NCI-H82 treated with DMSO at 0.1 percent for 48 hours (cell line): ENCODE results near the gene OTOG.

Source experiments
- DNase-seq: peaks from one replicate; lab custom pipeline; 2025; ENCODE audit not compliant: unreplicated experiment; lab: John Stamatoyannopoulos, UW

Gene OTOG

GRCh38 chr11:17540807-17541206 is 6.3 kb upstream of the OTOG start:
- DNase-seq, result no peak

DNA sequence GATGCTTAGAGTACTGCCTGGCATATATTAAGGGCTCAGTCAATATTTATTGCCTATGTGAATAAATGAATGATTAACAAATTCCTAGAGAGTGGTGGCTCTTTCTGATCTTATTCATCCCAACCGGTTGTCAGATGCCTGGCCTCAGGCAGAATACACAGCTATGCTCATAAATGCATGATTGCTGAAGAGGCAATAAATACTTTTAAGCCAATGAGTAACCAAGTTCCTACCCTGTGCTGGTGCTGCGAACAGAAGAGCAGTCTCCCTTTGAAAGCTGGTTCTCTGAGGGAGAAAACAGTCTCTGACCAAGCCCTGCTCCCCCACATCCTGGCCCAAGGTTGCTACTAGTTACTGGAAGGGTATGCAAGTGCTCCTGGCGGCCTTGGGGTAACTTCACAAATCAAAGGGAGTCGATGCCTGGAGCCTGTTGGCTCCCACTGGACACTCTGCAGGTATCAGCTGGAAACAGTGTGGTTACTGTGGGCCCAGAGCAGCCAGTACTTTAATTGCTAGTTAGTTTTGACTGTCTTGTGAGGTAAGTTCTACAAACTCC is 5.7 kb upstream of the OTOG start:
- DNase-seq, result no peak

GRCh38 chr11:17542249-17542648 is 4.8 kb upstream of the OTOG start:
- no peak for DNase-seq

- DNase-seq, result no peak
Measured at GRCh38 chr11:17543041-17543440, 4.0 kb upstream of the OTOG start.

DNA sequence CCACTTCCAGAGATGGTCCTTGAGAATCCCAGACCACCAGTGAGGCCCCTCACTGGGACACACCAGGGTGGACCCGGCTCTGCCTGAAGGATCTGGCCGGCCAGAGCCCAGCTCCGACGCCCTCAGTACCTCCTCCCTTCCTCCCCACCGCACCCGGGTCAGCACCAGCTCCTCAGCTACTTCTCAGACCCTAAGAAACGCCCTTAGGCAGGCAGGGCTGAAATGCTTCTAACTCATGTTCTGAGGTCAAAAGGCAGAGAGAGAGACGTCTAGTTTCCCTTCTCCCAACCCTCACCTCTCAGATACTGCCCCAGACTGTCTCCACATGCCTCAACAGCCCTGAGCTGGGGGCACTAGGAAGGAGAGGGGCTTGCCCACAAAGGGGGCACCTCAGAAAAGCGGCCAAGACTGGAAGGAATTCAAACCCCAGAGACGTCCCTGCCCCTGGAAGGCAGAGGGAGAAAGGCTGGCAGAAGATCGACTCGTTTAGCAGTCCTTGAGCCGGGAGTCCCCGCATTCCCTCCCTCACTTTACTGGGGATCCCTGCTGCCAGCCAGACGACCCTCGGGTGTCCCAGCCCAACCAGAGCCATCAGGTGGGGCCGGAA is 3.4 kb upstream of the OTOG start:
- DNase-seq, result no peak

- no peak for DNase-seq
Measured at GRCh38 chr11:17544181-17544622, 2.9 kb upstream of the OTOG start, which contains the start of gene USH1C. USH1C (minus strand) TSS chr11:17544416; CDS start chr11:17544307, 109 bp downstream.

DNA sequence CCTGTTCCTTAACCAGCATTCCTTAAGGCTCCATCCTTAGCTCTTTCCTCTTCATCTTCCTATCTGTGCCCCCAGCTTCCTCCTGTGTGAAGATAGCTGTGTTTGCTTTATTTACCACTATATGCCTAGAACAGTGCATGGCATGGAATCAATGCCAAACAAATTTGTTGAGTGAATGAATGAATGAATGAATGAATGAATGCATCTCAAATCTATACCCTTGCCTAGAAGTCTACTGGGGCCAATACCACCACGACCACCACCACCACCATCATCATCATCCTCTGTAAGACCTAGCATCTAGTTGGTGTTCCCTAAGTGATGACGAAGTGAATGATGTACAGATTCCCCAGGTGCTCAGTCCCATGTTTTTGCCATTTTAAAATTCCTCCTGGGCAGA is 819 bp upstream of the OTOG start:
- DNase-seq, result no peak

DNA sequence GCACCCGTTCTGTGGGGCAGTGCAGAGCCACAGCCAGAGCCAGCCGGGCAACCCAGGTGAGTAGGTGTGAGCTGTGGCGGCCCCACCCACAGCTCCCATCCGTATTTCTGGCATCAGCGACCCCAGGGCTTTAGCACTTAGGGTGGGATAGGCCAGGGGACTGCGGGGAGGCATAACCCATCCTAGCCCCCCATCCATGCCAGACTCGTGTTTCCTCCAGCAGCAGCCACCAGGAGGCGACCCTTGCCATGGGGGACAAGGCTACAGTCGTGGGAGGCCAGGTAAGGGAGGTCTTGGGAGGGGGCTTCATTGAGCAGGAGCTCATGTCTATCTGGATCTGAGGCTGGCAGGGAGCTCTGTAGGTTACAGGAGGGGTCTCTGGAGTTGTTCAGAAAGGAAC is 873 bp downstream of the OTOG start:
- DNase-seq, result no peak

DNA sequence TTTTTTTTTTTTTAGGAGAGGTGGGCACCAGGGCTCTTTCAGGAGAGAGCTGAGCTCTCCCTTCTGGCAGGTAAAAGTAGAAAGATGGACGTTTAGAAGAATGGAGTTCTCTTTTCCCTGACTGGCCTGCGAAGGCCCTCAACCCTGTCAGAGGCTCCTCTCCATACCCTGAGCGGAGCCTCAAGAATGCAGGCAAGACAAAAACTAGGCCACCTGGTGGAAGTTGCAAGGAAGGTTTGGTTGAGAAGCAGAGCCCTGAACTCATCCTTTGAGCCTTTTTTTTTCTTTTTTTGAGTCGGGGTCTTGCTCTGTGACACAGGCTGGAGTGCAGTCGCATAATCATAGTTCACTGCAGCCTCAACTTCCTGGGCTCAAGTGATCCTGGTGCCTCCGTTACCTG is 1.4 kb downstream of the OTOG start:
- DNase-seq, result no peak

GRCh38 chr11:17550450-17551346 is 3.6 kb downstream of the OTOG start:
- DNase-seq, result no peak

- DNase-seq, result no peak
Measured at GRCh38 chr11:17551347-17552040, 4.4 kb downstream of the OTOG start.

- no peak for DNase-seq
Measured at GRCh38 chr11:17552041-17552355, 4.9 kb downstream of the OTOG start.

DNA sequence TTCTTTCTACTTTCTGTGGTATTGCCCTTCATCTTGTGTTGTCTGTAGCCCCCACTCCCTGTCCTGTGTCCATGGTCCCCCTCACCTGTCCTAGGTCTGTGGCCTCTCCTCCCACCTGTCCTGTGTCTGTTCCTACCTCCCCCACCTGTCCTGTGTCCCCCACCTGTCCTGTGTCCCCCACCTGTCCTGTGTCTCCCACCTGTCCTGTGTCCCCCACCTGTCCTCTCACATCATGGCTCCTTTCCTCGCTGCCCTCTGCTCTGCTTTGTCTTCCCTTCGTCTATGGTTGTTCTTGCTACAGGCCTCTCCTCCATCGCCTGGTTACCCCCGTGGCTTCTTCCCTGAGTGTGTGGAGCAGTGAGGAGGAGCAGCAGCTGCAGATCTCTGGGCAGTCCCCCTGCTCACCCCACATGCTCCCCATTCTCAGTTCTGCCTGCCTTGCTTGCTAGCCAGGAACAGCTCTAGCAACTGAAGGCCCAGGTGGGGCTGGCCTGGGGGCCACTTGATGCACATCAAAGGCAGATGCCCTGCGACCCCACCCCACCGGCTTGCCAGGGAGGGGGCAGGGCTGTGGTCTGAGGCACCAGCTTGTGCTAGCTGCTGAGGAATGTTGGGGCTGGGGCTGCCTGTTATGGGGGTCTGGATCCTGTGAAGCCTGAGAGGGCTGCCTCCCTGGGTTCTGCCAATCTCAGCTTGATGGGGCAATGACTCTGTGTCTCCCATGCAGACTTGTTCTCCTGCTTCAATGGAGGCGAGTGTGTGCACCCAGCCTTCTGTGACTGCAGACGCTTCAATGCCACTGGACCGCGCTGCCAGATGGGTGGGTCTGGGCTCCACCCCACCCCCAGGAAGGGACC is 5.6 kb downstream of the OTOG start:
- no peak for DNase-seq

- DNase-seq, result no peak
Measured at GRCh38 chr11:17553249-17553546, 6.1 kb downstream of the OTOG start.

DNA sequence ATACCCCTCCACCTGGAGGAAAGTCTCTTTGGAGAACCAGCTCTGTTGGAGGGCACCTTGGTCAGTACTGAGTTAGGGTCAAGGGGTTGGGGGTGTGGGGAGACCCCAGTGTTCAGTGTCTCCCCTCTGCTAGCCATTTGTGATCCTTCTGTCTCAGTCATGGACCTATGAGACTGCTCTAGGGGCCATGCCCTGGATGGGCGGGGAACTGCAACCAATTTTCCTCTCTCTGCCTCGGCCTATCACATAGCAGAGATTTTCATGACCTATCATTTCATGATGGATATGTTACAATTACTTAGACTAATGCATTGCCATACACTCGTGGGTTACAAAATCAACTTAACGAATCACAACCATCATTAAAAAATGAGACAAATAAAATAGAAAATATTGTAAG is 7.4 kb downstream of the OTOG start:
- no peak for DNase-seq

DNA sequence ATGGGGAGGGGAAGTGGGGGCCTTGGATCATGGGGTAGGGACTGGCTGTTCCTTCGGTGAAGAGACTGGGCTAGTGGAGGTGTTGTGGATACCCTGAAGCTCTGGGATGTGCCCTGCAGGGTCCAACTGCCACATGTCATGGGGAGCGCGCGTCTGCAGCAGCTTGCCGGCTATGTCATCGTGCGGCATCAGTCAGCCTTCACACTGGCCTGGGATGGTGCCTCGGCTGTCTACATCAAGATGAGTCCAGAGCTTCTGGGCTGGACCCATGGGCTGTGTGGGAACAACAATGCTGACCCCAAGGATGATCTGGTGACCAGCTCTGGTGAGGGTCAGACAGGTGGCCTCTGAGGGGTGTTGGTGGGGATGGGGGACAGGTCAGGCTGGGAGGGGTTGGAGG is 9.9 kb downstream of the OTOG start:
- DNase-seq, result no peak

DNA sequence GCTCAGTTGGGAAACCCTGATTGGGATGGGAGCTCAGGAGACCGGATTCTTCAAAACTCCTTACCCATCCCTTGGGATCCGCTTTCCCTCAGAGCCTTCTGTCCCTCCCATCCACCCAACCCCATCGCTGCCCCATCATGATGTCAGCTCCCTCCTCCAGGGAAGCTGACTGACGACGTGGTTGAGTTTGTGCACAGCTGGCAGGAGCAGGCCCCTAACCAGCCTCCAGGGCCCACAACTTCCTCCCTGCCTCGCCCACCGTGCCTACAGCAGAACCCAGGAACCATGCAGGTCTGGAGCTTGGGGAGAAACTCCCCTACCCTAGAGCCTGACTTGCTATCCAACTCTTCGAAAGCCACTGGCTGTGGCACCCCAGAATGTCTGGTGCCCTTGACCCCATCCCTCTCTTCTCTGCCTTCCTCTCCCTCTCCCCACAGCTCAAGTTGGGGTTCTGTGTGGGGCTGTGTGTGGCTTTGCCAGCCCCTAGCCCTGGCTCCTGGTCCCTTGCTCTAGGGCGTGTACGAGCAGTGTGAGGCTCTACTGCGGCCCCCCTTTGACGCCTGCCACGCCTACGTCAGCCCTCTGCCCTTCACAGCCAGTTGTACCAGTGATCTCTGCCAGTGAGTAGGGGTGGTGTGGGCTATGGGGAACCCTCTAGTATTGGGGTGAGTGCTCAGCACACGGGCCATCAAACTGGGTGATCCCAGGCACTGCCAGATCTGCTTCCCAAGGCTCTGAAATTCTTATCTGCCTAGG is 11.1 kb downstream of the OTOG start:
- DNase-seq, result no peak

- no peak for DNase-seq
Measured at GRCh38 chr11:17558916-17559315, 11.9 kb downstream of the OTOG start.

- no peak for DNase-seq
Measured at GRCh38 chr11:17559341-17560087, 12.5 kb downstream of the OTOG start.
